ENCODE results near the gene C1orf122. TPM values are rescaled to one million over a fixed set of nuclear protein-coding genes. Genes with fewer than 3 reads are reported as not detected.

The C1orf122 gene
- polyA plus RNA-seq, 3 donors from 2014 or later: 33.9 to 58.9 (median 39.3) TPM

DNA sequence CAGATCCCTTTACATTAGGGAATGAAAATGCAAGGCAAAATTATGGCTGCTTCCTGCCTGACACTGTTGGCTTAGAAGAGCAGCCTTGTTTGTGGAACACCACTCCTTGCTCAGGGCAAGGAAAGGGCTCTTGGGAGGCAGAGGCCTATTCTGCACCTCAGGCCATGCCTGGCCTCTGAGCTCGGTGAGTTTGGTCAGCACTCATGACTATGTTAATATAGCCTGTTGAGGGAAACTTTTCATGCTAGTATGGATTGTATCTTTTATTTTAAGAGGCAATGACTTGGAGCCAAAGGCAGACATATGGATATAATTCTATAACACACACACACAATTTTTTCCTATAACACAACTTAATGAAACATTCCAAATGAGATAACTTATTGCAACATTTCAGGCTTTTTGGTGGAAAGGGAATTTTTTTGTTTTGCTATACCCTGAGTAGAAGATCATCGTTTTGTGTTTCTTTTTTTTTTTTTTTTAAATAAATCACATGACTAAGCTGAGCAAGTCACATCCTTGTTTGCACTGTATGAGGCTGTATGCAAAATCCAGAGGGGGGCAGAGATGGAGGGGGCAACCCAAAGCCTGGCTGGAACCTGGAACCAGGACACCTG, 6.0 kb downstream of the C1orf122 start:
- Mint-ChIP-seq H3K27me3 (ENCODE audit: low read depth in 3 of 3) (peaks cover 0 to 3% (median 3%) of the 10 kb centered on the region in 3 donors), H3K9me3 (no peaks in the 10 kb centered on the region), H3K4me1 (peaks cover 14 to 17% of the 10 kb centered on the region in 2 donors), H3K4me3 (no peak overlapping the region), H3K36me3 (peaks cover 0 to 9% (median 0%) of the 10 kb centered on the region in 3 donors), H3K27ac (peak overlapping the region in 2 of 6 donors; percentile 34 to 49)
- DNase-seq: no peak

DNA sequence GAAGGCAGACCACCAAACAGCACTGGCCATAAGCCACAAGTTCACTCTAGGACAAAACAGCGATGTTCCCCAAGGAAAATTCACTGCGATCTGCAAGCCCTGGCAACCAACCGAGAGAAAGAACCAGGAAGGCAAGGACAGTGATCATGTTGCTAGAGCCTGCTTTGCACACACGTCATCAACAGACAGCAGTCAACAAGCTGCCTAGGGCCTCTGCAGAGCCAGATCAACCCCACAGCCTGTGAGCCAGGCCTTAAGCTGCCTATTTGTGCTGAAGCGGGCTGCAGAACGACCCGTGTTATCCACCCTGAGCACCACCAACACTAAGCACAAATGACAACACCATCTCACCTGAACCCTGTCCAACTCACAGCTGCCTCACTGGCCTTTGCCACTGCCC, 6.7 kb downstream of the C1orf122 start:
- Mint-ChIP-seq H3K27ac (peak overlapping the region in 1 of 6 donors; percentile 29), H3K4me3 (no peak overlapping the region), H3K9me3 (no peaks in the 10 kb centered on the region), H3K4me1 (peaks cover 8 to 11% of the 10 kb centered on the region in 2 donors), H3K27me3 (ENCODE audit: low read depth in 3 of 3) (peaks cover 0 to 3% (median 1%) of the 10 kb centered on the region in 3 donors), H3K36me3 (peaks cover 0 to 9% (median 0%) of the 10 kb centered on the region in 3 donors)
- DNase-seq: no peak

DNA sequence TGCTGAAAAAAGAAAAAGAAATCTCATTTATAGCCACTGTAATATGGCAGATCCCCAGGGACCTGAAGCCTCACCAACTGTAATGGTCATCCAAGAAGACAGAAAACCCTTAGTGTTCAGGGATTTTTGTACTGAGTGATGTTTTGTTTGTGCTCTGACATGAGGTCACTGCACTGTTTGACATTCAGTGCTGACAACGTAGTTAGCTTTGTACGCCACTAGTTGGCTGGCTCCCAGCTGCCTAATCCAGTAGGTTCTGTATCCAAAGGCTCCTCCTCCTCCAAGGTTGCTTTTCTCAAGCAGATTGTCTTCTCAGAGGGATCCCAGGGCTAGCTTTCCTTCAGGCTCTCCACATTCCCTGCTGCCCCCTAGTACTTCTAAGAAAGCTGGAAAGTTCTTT, 9.9 kb downstream of the C1orf122 start:
- no peak for DNase-seq
- Mint-ChIP-seq H3K27me3 (ENCODE audit: low read depth in 3 of 3) (peaks cover 0 to 3% (median 1%) of the 10 kb centered on the region in 3 donors), H3K4me1 (peaks cover 6 to 9% of the 10 kb centered on the region in 2 donors), H3K9me3 (no peaks in the 10 kb centered on the region), H3K27ac (no peak overlapping the region), H3K36me3 (peaks cover 5 to 27% (median 10%) of the 10 kb centered on the region in 3 donors), H3K4me3 (no peak overlapping the region)

DNA sequence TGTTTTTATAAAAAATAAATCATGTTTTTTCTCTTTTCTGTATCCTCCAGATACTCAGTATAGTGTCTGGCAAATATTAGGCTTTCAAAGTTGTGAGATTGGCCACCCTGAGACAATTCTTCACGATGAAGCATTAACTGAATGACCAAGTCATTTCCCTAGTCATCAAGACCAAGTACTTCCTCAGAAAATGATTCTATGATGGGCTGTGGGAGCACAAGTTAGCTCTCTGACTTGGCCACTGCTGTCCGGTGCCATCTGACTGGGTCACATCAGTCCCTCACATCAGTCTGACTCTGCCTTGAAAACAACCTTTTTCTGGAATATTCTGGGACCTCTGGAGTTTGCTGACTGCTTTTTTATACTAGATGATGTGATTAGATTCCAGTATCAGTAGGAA, 13.9 kb downstream of the C1orf122 start:
- Mint-ChIP-seq H3K4me3 (no peak overlapping the region), H3K27me3 (ENCODE audit: low read depth in 3 of 3) (peaks cover 0 to 1% (median 1%) of the 10 kb centered on the region in 3 donors), H3K4me1 (peaks cover 15 to 22% of the 10 kb centered on the region in 2 donors), H3K36me3 (peaks cover 5 to 28% (median 10%) of the 10 kb centered on the region in 3 donors), H3K27ac (peak overlapping the region in 2 of 6 donors; percentile 48 to 89), H3K9me3 (no peaks in the 10 kb centered on the region)
- no peak for DNase-seq

DNA sequence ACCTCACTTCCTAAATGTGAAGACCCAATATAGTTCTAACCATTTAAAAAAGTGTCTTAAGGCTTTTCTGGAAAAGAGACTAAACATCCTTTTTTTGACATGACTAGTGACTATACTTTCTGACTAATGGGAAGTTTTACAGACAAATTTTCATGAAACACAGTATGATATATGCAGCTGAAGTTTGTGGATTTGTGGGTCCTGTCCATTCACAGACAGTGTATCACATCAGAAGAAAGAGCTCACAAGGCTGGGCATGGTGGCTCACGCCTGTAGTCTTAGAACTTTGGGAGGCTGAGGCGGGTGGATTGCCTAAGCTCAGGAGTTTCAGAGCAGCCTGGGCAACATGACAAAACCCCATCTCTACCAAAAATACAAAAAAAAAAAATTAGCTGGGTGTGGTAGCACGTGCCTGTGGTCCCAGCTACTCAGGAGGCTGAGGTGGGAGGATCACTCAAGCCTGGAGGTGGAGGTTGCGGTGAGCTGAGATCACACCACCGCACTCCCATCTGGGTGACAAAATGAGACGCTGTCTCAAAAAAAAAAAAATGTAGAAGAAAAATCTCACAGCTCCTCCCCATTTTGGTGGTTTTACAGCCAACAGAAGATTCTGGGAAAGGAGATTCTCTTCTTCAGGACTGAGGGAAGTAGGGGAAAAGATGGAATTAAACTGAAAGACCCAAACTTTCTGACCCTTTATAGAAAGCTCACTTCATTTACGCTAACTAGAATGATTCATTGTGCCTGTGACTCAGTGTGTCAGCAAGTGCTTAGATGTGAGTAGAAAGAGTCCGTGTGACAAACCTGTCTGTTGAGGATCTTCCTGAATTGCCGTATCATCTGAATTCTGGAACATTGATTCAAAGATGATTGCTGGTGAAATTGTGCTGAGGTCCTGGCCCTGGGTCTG, 15.6 kb downstream of the C1orf122 start:
- Mint-ChIP-seq H3K4me3 (peak overlapping the region in 1 of 5 donors; percentile 3), H3K27me3 (ENCODE audit: low read depth in 3 of 3) (no peaks in the 10 kb centered on the region), H3K4me1 (peaks cover 15 to 22% of the 10 kb centered on the region in 2 donors), H3K36me3 (peaks cover 5 to 33% (median 10%) of the 10 kb centered on the region in 3 donors), H3K27ac (peak overlapping the region; percentile 48 to 92 (median 86)), H3K9me3 (no peaks in the 10 kb centered on the region)
- DNase-seq: peak; percentile 33 to 59 (median 46)

DNA sequence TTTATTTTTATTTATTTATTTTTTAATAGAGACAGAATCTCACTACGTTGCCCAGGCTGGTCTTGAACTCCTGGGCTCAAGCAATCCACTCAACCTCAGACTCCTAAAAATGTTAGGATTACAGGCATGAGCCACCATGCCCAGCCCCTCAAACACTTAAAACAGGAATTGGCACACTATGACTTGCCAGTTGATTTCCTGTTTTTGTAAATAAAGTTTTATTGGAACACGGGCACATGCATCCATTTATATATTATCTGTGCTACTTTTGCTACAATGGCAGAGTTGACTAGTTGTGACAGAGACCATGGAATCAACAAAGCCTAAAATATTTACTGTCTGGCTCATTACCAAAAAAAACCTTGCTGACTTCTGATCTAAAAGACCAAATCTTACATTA, 16.4 kb downstream of the C1orf122 start:
- no peaks in the 10 kb centered on the region for H3K27me3 Mint-ChIP-seq (ENCODE audit: low read depth in 3 of 3)
- DNase-seq: no peak
- H3K4me1 Mint-ChIP-seq: peaks cover 15 to 22% of the 10 kb centered on the region in 2 donors
- H3K4me3 Mint-ChIP-seq: no peak overlapping the region
- peaks cover 5 to 33% (median 10%) of the 10 kb centered on the region in 3 donors for H3K36me3 Mint-ChIP-seq
- no peaks in the 10 kb centered on the region for H3K9me3 Mint-ChIP-seq
- H3K27ac Mint-ChIP-seq: peak overlapping the region in 4 of 6 donors; percentile 2 to 71 (median 42)

DNA sequence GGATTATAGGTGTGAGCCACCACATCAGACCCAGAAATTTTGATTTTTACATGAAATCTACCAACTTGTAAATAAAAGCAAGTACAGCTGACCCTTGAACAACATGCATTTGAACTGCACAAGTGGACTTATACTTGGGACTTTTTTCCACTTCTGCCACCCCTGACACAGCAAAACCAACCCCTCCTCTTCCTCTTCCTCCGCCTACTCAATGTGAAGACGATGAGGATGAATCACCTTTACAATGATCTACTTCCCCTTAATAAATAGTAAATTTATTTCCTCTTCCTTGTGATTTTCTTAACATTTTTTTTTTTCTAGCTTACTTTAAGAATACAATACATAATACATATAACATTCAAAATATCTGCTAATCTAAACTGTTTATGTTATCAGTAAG, 17.9 kb downstream of the C1orf122 start:
- peak overlapping the region in 4 of 6 donors; percentile 6 to 65 (median 48) for H3K27ac Mint-ChIP-seq
- H3K9me3 Mint-ChIP-seq: no peaks in the 10 kb centered on the region
- H3K4me1 Mint-ChIP-seq: peaks cover 15 to 22% of the 10 kb centered on the region in 2 donors
- no peak overlapping the region for H3K4me3 Mint-ChIP-seq
- H3K36me3 Mint-ChIP-seq: peaks cover 5 to 35% (median 10%) of the 10 kb centered on the region in 3 donors
- no peaks in the 10 kb centered on the region for H3K27me3 Mint-ChIP-seq (ENCODE audit: low read depth in 3 of 3)
- no peak for DNase-seq

DNA sequence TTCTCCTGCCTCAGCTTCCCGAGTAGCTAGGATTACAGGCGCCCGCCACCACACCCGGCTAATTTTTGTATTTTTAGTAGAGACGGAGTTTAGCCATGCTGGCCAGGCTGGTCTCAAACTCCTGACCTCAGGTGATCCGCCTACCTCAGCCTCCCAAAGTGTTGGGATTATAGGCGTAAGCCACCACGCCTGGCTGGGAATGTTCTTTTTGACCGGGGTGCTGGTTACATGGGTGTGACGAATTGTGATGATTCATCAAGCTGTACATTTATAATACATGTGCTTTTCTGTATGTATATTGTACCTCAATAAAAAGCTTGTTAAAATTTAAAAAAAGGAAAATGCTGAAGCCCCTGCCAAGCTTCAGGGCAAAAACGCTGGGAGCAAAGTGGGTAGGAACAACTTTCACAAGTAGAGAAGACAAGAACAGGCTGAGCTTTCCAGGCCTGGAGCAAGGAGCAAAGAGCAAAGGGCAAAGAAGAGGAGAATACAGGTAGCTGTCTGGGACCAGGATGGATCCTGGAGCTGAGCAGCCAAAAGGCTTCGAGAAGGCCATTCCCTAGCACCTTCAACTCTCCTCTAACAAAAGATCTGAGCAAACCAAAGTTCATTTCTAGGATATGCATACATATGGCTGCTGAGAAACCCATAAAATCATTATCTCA, 21.0 kb downstream of the C1orf122 start:
- H3K36me3 Mint-ChIP-seq: peaks cover 4 to 39% (median 16%) of the 10 kb centered on the region in 3 donors
- peaks cover 0 to 1% (median 0%) of the 10 kb centered on the region in 3 donors for H3K27me3 Mint-ChIP-seq (ENCODE audit: low read depth in 3 of 3)
- peaks cover 2 to 3% of the 10 kb centered on the region in 2 donors for H3K4me1 Mint-ChIP-seq
- no peaks in the 10 kb centered on the region for H3K9me3 Mint-ChIP-seq
- H3K27ac Mint-ChIP-seq: peak overlapping the region in 1 of 6 donors; percentile 34
- no peak overlapping the region for H3K4me3 Mint-ChIP-seq
- no peak for DNase-seq

DNA sequence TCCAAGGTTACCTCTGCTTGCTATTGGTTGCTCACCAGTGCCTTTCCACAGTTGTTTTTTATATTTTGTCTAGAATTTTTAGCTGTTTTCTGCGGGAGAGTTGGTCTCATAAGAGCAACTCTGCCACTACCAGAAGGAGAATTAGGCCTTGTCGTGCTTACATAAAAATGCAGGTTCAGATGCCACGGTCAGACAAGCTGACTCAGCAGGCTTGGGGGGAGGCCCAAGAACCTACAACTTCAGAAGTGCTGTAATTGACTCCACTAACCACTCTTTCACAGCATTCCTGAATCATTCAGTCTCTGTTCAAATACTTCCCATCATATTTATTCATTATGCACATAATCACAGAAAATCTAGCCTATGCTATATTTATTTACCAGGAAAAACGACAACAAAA, 23.5 kb downstream of the C1orf122 start:
- no peak for DNase-seq
- Mint-ChIP-seq H3K9me3 (no peaks in the 10 kb centered on the region), H3K27me3 (ENCODE audit: low read depth in 3 of 3) (peaks cover 0 to 1% (median 0%) of the 10 kb centered on the region in 3 donors), H3K4me3 (no peak overlapping the region), H3K36me3 (peaks cover 13 to 47% (median 27%) of the 10 kb centered on the region in 3 donors), H3K4me1 (no peaks in the 10 kb centered on the region), H3K27ac (no peak overlapping the region)

DNA sequence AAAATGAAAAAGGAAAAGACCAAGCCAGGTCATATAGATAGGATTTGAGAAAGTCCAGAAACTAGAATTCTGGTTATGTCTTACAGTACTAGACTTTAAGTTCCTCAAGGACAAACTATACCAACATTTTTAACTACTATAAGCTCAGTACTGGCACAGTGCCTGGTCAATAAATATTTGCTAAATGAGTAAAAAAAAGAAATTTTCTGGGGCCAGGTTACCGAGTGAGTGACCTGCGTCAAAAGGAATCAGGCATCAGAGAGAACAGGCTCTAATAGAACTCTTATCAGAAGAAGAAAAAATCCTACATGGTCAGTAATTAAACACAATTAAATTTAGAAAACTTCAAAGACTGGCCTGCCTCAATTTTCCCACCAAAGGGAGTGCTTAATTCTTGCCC, 24.2 kb downstream of the C1orf122 start:
- H3K9me3 Mint-ChIP-seq: no peaks in the 10 kb centered on the region
- H3K27ac Mint-ChIP-seq: no peak overlapping the region
- H3K4me1 Mint-ChIP-seq: no peaks in the 10 kb centered on the region
- peaks cover 0 to 1% (median 0%) of the 10 kb centered on the region in 3 donors for H3K27me3 Mint-ChIP-seq (ENCODE audit: low read depth in 3 of 3)
- H3K4me3 Mint-ChIP-seq: no peak overlapping the region
- no peak for DNase-seq
- H3K36me3 Mint-ChIP-seq: peaks cover 13 to 51% (median 27%) of the 10 kb centered on the region in 3 donors

DNA sequence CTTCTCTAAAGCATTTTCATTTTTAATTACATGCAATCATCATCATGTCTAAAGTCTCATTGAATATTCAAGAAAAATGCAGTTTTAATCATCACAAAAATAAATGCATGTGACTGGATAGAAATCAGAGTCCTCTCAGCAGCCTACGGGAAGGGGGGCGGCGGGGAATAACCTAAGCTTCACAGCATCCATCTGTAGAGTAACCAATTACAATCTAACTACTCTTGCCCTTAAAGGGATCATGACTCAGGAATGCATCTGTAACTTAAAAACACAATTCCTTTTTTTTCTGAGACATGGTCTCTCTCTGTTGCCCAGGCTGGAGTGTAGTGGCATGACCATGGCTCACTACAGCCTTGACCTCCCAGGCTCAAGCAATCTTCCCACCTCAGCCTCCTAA, 29.2 kb downstream of the C1orf122 start:
- Mint-ChIP-seq H3K9me3 (no peaks in the 10 kb centered on the region), H3K27me3 (ENCODE audit: low read depth in 3 of 3) (peaks cover 0 to 1% (median 0%) of the 10 kb centered on the region in 3 donors), H3K4me1 (no peaks in the 10 kb centered on the region), H3K36me3 (peaks cover 18 to 49% (median 20%) of the 10 kb centered on the region in 3 donors), H3K4me3 (no peak overlapping the region), H3K27ac (no peak overlapping the region)
- DNase-seq: no peak

DNA sequence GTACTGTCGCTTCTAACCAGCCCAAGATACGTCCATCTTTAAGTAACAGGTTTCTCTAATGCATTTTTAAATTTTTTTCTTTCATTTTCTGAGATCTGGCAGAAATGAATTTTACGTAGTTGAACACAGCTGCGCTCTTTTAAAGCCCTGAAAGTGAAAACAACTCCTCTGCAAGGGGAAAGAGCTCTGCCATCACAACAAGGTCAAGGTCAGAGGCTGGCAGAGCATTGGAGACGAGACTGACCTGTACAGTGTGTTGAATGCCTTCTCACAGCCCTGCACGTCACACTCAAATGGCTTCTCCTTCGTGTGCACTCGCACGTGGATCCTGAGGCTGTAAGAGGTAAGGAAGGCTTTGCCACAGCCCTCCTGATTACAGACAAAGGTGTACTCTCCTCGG, 32.1 kb downstream of the C1orf122 start:
- H3K27me3 Mint-ChIP-seq (ENCODE audit: low read depth in 3 of 3): no peaks in the 10 kb centered on the region
- H3K4me1 Mint-ChIP-seq: peaks cover 2 to 11% of the 10 kb centered on the region in 2 donors
- no peak for DNase-seq
- no peak overlapping the region for H3K4me3 Mint-ChIP-seq
- no peaks in the 10 kb centered on the region for H3K9me3 Mint-ChIP-seq
- H3K36me3 Mint-ChIP-seq: peaks cover 8 to 31% (median 10%) of the 10 kb centered on the region in 3 donors
- H3K27ac Mint-ChIP-seq: peak overlapping the region in 1 of 6 donors; percentile 6

DNA sequence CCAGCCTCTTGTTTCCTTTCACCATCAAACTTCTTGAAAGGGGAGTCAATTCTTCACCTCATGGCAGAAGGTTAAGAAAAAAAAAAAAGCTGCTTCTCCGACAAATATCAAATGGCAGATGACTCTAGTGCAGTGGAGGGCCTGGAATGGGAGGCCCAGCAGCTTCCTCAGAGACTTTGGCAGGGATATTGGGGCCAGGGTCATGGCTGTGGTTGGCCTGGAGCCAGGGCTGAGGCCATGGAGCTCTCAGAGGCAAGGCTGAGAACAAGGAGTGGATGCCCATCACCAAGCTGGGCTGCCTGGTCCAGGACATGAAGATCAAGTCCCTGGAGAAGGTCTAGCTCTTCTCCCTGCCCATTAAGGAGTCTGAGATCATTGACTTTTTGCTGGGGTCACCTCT, 33.1 kb downstream of the C1orf122 start:
- Mint-ChIP-seq H3K4me1 (peaks cover 8 to 21% of the 10 kb centered on the region in 2 donors), H3K27ac (no peak overlapping the region), H3K27me3 (ENCODE audit: low read depth in 3 of 3) (no peaks in the 10 kb centered on the region), H3K36me3 (peaks cover 5 to 24% (median 5%) of the 10 kb centered on the region in 3 donors), H3K4me3 (no peak overlapping the region), H3K9me3 (no peaks in the 10 kb centered on the region)
- no peak for DNase-seq
